HepG2 (cell line): Measurements from ENCODE around the gene FAM169A. TPM values are rescaled to one million over a fixed set of nuclear protein-coding genes. Genes with fewer than 3 reads are reported as not detected.

Source experiments
- ASH2L ChIP-seq: fragments of 300-600, 200-600 bp; sonication (generic); IDR thresholded peaks from 2 replicates; pipeline ENCODE4 v1.7.0; 2017; ENCODE audit warnings: low read depth, mild to moderate bottlenecking, moderate library complexity, mixed read lengths, low read length; ENCODE audit not compliant: insufficient read length
- FOXK2 ChIP-seq: fragments of 450-650 bp; IDR thresholded peaks from 2 replicates; pipeline ENCODE4 v1.6.1; 2016
- REST ChIP-seq, 2 experiments: IDR thresholded peaks; 2 replicates each; pipeline ENCODE4 v1.6.1; 2011 to 2012; ENCODE audit warnings: low read length in 2 of 2, borderline replicate concordance in 1 of 2, low read depth in 1 of 2, mild to moderate bottlenecking in 1 of 2, moderate library complexity in 1 of 2
- RORA ChIP-seq: sonication (generic); formaldehyde crosslinking; IDR thresholded peaks from 2 replicates; pipeline ENCODE4 v1.5.0; 2020; ENCODE audit warnings: mild to moderate bottlenecking, missing genetic modification reagents, moderate library complexity
- SNAPC5 ChIP-seq: sonication (generic); formaldehyde crosslinking; IDR thresholded peaks from 2 replicates; pipeline ENCODE4 v1.8.1; 2023; ENCODE audit warnings: mild to moderate bottlenecking, missing genetic modification reagents, borderline replicate concordance
- SRSF9 ChIP-seq: fragments of 200-400 bp; formaldehyde crosslinking; IDR thresholded peaks from 2 replicates; pipeline ENCODE4 v1.6.1; 2018; ENCODE audit warnings: borderline replicate concordance, mild to moderate bottlenecking, low read depth, low read length; ENCODE audit not compliant: insufficient read depth, poor library complexity, severe bottlenecking
- TRAFD1 ChIP-seq: sonication (generic); formaldehyde crosslinking; IDR thresholded peaks from 2 replicates; pipeline ENCODE4 v1.5.1; 2020; ENCODE audit warnings: missing genetic modification reagents, mild to moderate bottlenecking, borderline replicate concordance
- ZBTB4 ChIP-seq: sonication (generic); formaldehyde crosslinking; IDR thresholded peaks from 2 replicates; pipeline ENCODE4 v1.4.0; 2020; ENCODE audit warnings: missing genetic modification reagents, mild to moderate bottlenecking, borderline replicate concordance
- ZNF572 ChIP-seq: sonication (generic); formaldehyde crosslinking; IDR thresholded peaks from 2 replicates; pipeline ENCODE4 v1.5.1; 2020; ENCODE audit warnings: mild to moderate bottlenecking, missing genetic modification reagents
- ZNF609 ChIP-seq: sonication (generic); formaldehyde crosslinking; IDR thresholded peaks from 2 replicates; pipeline ENCODE4 v1.4.0; 2020; ENCODE audit warnings: mild to moderate bottlenecking, missing genetic modification reagents, borderline replicate concordance
- polyA plus RNA-seq, 8 experiments: library from polyadenylated mRNA; depleted of rRNA in 3 of 8; stranded (reverse) in 7 of 8; unstranded in 1 of 8; fragments of >200 nt; fragmentation: Illumina TruSeq in 4 of 8; extraction: Trizol in 4 of 8; gene quantifications; 2 replicates each; pipeline versions ENCODE4 v1.2.1 to v1.2.3, GENCODE V29; 2011 to 2016; ENCODE audit warnings: low read depth in 4 of 8, missing spikeins in 1 of 8, mixed read lengths in 1 of 8; ENCODE audit not compliant: insufficient read depth in 1 of 8
- total RNA-seq, 5 experiments: library from RNA; depleted of rRNA; stranded (reverse); fragments of >200 nt; fragmentation: Illumina TruSeq; extraction: Trizol; gene quantifications; 2 replicates each; pipeline ENCODE4 v1.2.3, GENCODE V29; 2016; ENCODE audit warnings: low read depth in 1 of 5

Gene FAM169A
- total and polyA plus RNA-seq, 2 of the 13 experiments (the other 11 are each of a cell fraction or from before 2014, with no cell fraction given): 21.1 to 110 TPM

GRCh38 chr5:74766849-74767578 is 99.2 kb downstream of the FAM169A start, which contains the start of the genes GFM2 and NSA2 (continued):
- TF ChIP-seq ZBTB4 (CRISPR knock-in tag): no peak; the same call in 1 of the 2 replicates
- TF ChIP-seq ZNF609 (CRISPR knock-in tag): no peak; the same call in 1 of the 2 replicates
- TF ChIP-seq RORA (CRISPR knock-in tag): no peak
- peak; percentile 100 for TF ChIP-seq ASH2L
- TF ChIP-seq SNAPC5 (CRISPR knock-in tag): 0 out of 2 replicates have a peak, but pooled peaks have one; percentile 41
- no peak for TF ChIP-seq FOXK2
- TF ChIP-seq REST (IDR thresholded peaks at IDR 0.05; ENCODE audit: borderline replicate concordance in 1 of 2, low read depth in 1 of 2, low read length in 2 of 2): peak in 1 of 2 experiments; percentile 48; a peak in 1 of 4 replicates
- no peak for TF ChIP-seq SRSF9
- peak; percentile 93; the same call in 1 of the 2 replicates for TF ChIP-seq TRAFD1 (CRISPR knock-in tag)
- TF ChIP-seq ZNF572 (CRISPR knock-in tag): 0 out of 2 replicates have a peak, but pooled peaks have one; percentile 17
